Non-pigmented ciliary epithelial cell (primary cell): ENCODE results near the gene CYRIA.

Experiments
- DNase-seq: peaks from one replicate; pipeline ENCODE4 v3.0.0-alpha.2; 2010; ENCODE audit warnings: low read depth

Gene CYRIA

GRCh38 chr2:16665748-16666448, at the start of gene CYRIA:
CYRIA (minus strand) TSS chr2:16665834; CDS start chr2:16588119, 77,715 bp downstream.
- DNase-seq, result no peak

- DNase-seq, result no peak
Observed at GRCh38 chr2:16713011-16713423, 47.4 kb upstream of the CYRIA start.

GRCh38 chr2:16709769-16710168, 44.1 kb upstream of the CYRIA start:
- DNase-seq, result no peak

DNA sequence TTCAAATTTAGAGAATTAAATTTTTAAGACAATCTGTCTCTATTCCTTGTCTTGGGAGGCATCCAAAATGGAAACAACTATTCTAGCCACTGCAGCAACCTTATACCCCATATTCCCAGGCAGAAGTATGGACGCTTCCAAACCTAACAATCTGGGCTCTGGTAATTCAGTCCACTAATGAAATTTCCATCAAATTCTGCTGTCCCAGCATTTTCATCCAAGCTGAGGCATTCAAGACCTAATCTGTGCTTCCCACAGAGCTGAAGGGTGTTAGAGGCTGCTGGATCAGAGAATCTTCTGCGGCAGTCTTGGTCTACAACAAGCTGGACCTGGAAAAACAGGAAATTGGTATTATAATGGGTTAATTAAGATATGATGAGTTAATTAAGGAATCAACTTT, 42.5 kb upstream of the CYRIA start:
- DNase-seq, result no peak

GRCh38 chr2:16707014-16707623, 41.5 kb upstream of the CYRIA start:
- DNase-seq, result no peak

DNA sequence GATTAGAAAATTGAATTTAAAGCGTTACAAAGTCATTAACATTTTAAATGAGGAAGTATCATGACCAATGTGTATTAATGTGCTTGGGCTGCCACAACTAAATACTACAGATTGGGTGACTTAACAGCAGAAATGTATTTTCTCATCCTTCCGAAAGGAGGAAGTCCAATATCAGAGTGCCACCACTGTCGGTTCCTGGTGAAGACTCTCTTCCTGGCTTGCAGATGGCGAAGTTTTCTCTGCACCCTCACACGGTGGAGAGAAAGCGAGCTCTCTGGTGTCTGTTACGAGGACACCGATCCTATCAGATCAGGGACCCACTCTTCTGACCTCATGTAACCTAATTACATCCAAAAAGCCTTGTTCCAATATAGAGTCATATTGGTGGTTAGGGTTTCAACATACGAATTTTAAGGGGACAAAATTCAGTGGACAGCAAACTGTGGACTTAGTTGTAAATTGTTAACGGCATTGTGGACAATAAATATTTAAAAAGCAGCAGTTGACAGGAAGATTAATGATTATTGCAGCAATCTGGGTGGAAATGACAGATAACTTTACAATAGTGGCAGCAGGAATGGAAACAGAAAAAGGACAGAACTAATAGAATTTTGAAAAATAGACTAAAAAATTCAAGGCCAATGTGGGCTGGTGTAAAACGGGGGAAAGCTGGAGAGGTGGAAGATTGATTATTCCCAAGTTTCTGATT, 35.1 kb upstream of the CYRIA start:
- DNase-seq, result no peak

GRCh38 chr2:16693854-16694253, 28.2 kb upstream of the CYRIA start:
- DNase-seq, result no peak

DNA sequence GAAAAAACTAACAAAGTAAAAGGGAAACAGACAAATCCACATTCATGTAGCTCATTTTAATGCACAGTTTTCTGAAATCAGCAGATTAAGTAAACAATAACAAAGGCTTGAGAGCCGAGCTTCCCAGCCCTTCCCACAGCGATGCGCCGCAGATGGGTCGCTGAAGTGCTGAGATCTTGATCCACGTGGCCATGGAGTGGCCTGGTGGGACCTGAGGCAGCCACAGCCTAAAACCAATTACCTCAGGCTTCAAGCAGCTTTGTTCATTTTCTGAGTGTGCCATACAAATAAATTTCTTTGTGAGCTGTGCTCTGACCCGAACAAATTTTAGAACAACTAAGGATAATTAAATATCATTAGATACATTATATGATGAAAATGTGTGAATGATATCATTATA, 25.6 kb upstream of the CYRIA start:
- DNase-seq, result no peak

DNA sequence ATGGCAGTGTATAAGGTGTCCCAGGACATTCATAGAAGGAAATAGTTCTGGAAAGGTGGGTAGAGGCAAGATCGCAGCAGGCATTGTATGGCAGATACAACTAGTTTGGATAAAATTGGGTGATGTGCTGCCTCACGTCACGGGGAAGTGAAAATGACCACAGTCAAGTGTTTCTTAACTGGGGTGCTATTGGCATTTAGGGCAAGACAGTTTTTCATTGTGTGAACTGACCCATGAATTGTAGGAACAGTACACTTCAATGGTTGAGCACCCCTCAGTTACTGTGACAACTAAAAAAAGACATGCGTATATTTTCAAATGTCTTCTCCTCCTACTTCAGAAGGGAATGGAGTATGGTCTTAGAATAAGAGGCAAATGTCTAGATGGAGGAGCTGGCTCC, 22.3 kb upstream of the CYRIA start:
- DNase-seq, result no peak

- DNase-seq, result no peak
Observed at GRCh38 chr2:16687222-16687621, 21.6 kb upstream of the CYRIA start.

DNA sequence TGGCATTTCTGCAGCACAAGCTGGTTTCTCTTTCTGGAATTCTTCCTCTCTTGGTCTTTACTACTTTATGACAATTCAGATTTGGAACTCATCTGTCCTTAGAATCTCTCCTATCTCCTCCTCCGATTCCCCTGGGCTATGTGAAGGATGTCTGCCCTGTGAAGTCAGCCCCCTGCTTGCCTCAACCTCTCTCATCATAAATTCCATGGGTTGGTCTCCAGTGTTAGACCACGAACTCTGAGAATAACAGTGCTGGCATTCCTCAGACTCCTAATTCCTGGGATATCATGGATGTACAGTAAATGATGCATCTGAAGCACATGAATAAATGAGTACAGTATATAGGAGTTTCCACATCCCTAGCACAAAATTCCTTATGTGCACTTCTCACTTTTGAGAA, 21.0 kb upstream of the CYRIA start:
- no peak for DNase-seq

DNA sequence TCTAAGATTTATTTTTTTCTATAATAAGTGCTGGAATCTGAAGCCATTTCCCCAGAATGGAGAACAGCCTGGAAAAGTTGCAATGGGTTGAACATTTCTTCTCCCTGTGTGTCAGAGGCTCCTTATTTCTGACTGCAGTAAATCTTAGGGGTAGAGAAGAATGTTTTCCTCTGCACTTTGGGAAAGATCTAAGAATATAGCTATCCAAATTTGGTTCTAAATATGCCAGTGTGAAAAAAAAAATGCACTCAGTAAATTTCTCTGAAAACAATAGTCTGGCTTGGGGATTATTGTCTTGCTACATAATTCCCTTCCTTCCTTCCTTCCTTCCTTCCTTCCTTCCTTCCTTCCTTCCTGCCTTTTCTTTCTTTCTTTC, 19.7 kb upstream of the CYRIA start:
- no peak for DNase-seq

DNA sequence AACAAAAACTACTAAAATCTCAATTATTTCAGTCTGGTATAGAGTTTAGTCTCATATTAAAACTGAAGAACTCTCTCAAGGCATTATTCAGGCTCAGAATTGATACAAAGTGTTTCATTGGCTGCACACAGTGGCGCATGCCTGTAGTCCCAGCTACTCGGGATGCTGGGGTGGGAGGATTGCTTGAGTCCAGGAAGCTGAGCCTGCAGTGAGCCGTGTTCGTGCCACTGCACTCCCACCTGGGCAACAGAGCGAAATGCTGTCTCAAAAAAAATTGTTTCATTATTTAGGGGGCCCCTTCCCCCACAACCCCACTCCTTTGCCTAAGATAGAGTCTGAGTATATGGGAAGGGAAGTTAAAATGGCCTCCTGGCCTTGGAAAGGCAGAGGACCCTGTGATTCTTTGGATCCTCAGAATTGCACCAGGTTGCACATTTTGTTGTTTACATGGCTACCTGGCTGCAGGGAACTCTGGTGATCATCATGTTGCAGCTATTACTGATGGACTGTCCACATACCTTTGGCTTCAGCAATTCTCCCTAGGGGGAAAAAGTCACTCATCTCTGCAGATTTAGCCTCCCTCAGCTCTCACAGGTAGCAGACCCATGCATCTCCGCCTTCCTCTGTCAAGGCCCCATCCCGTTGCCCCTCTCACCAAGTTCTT, 19.2 kb upstream of the CYRIA start:
- no peak for DNase-seq

- no peak for DNase-seq
Observed at GRCh38 chr2:16683576-16683975, 17.9 kb upstream of the CYRIA start.

GRCh38 chr2:16682431-16683118, 16.9 kb upstream of the CYRIA start:
- DNase-seq, result no peak

GRCh38 chr2:16680781-16681180, 15.1 kb upstream of the CYRIA start:
- no peak for DNase-seq

DNA sequence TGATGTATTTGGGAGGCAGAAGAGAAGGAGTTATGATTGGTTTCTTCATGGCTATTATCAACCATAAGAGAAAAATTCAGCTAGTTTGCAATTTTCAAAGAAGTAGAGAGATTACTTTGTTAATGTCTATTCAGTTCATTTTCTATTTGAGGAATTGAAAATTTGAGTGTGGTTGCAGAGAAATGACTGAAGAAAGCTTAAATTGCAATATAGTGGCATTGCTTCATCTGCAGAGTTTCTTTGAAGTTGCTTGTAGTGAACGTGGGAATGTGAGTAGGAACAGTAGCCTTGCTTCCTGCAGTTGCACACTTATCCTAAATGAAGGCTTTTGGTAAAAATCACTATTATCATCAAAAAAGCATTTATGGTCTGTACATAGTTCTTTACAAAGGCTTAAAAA, 14.7 kb upstream of the CYRIA start:
- DNase-seq, result no peak

DNA sequence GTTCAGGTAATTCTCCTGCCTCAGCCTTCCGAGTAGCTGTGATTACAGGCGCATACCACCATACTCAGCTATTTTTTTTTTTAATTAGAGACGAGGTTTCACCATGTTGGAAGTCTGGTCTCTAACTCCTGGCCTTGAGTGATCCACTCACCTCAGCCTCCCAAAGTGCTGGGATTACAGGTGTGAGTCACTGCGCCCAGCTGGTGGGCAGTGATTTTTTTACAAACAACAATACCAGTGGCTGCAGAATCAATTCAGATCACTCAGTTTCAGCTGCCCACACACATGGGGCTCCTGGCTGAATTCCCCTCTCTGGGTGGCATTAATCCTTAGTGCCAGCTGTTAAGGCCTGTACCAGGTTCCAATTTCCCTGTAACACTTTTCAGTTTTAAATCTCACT, 13.3 kb upstream of the CYRIA start:
- no peak for DNase-seq

DNA sequence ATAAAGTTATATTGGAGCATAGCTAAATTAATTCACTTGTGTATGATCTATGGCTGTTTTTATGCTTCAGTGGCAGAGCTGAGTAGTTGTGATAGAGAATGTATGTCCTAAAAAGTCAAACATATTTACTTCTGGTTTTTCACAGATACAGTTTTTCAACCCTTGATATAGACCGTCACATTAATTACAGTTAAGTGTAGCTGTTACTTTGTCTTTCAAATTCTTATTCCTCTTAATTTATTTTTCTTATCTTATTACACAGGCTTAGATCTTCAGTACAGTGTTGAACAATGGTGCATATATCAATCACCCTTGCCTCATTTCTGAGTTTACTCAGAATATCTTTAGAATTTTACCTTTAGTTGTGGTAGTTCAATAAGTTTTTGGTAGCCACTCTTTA, 12.2 kb upstream of the CYRIA start:
- DNase-seq, result no peak

DNA sequence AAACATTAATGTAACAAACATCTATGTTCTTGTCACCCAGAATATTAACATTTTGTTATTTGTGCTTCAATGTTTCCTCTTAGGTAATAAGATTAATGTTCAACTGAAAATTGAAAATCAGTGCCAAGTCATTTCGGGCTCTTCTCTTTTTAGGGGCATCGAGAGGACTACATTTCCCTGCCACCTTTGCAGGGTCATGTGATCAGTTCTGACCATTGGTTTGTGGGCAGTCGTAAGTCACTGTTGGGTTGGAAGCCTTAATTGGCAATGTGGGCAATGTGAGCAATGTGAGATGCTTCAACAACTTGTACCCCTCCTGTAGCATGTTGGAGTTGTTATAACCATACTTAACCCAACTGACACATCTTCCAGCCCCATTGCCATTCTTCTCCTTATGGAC, 10.1 kb upstream of the CYRIA start:
- DNase-seq, result no peak

DNA sequence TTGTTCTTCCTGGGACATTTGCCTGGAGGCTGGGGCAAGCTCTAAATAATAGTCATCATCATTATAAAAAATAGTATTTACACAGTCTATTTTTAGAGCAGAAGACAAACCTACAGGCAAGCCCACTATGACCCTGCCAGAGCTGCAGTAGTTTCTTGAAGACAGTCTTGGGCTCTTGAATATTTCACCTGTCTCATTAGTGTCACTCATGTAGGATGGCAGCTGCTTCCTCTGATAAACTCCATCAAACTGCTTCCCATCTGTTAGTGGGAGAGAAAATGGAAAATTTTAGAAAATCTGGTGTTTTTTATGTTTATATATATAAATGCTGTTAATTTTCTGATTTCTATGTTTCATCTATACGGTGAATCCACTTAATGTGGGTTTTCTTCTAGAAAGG, 8.5 kb upstream of the CYRIA start:
- no peak for DNase-seq

GRCh38 chr2:16671760-16672159, 6.1 kb upstream of the CYRIA start:
- no peak for DNase-seq
